HepG2 (cell line): Measurements from ENCODE around the gene KCNJ13.

Experiments used
- ARNTL ChIP-seq: sonication (generic); formaldehyde crosslinking; IDR thresholded peaks from 2 replicates; pipeline ENCODE4 v1.4.0; 2020; ENCODE audit warnings: mild to moderate bottlenecking, missing genetic modification reagents
- BRD4 ChIP-seq: sonication (generic); formaldehyde crosslinking; IDR thresholded peaks from 2 replicates; pipeline ENCODE4 v1.4.0; 2020; ENCODE audit warnings: missing genetic modification reagents
- CTCF ChIP-seq: sonication (generic); formaldehyde crosslinking; IDR thresholded peaks from 2 replicates; pipeline ENCODE4 v1.5.0; 2020; ENCODE audit warnings: mild to moderate bottlenecking, missing genetic modification reagents, moderate library complexity
- FOXA1 ChIP-seq, 2 experiments: fragments of 450-650 bp in 1 of 2; sonication (generic) in 1 of 2; formaldehyde crosslinking in 1 of 2; IDR thresholded peaks; 2 replicates each; pipeline versions ENCODE4 v1.4.0 to v1.6.1; 2016 to 2020; ENCODE audit warnings: missing genetic modification reagents in 1 of 2
- JUND ChIP-seq: sonication (generic); formaldehyde crosslinking; IDR thresholded peaks from 2 replicates; pipeline ENCODE4 v1.8.0; 2022; ENCODE audit warnings: mild to moderate bottlenecking, missing genetic modification reagents
- MTA3 ChIP-seq: sonication (generic); formaldehyde crosslinking; IDR thresholded peaks from 2 replicates; pipeline ENCODE4 v1.4.0; 2020; ENCODE audit warnings: missing genetic modification reagents
- NR3C1 ChIP-seq: sonication (generic); formaldehyde crosslinking; IDR thresholded peaks from 2 replicates; pipeline ENCODE4 v1.4.0; 2020; ENCODE audit warnings: missing genetic modification reagents
- SRY ChIP-seq: sonication (generic); formaldehyde crosslinking; IDR thresholded peaks from 2 replicates; pipeline ENCODE4 v1.8.0; 2022; ENCODE audit warnings: mild to moderate bottlenecking, missing genetic modification reagents
- THAP7 ChIP-seq: sonication (generic); formaldehyde crosslinking; IDR thresholded peaks from 2 replicates; pipeline ENCODE4 v1.8.1; 2023; ENCODE audit warnings: mild to moderate bottlenecking, missing genetic modification reagents
- YEATS2 ChIP-seq: sonication (generic); formaldehyde crosslinking; IDR thresholded peaks from 2 replicates; pipeline ENCODE4 v1.4.0; 2020; ENCODE audit warnings: missing genetic modification reagents, borderline replicate concordance
- ZBTB43 ChIP-seq: sonication (generic); formaldehyde crosslinking; conservative IDR thresholded peaks from 2 replicates; pipeline ENCODE4 v1.4.0; 2020; ENCODE audit warnings: missing genetic modification reagents
- ZSCAN31 ChIP-seq: sonication (generic); formaldehyde crosslinking; IDR thresholded peaks from 2 replicates; pipeline ENCODE4 v1.5.0; 2020; ENCODE audit warnings: low read depth, mild to moderate bottlenecking, missing genetic modification reagents
- ZZZ3 ChIP-seq: sonication (generic); formaldehyde crosslinking; IDR thresholded peaks from 2 replicates; pipeline ENCODE4 v1.4.0; 2020; ENCODE audit warnings: missing genetic modification reagents, mild to moderate bottlenecking, borderline replicate concordance

GRCh38 chr2:232815569-232815968 lies 39.2 kb upstream of the KCNJ13 start:
- TF ChIP-seq ARNTL (CRISPR knock-in tag) (no peak), ZBTB43 (no peak), SRY (CRISPR knock-in tag) (no peak), ZZZ3 (CRISPR knock-in tag) (no peak), MTA3 (no peak), CTCF (CRISPR knock-in tag) (no peak), YEATS2 (CRISPR knock-in tag) (no peak), THAP7 (no peak), ZSCAN31 (CRISPR knock-in tag) (no peak), NR3C1 (CRISPR knock-in tag) (no peak), BRD4 (no peak), JUND (CRISPR knock-in tag) (no peak), FOXA1 (IDR thresholded peaks at IDR 0.05) (no peak), FOXA1 (CRISPR knock-in tag; IDR thresholded peaks at IDR 0.05) (no peak)
